Measurements from ENCODE around the gene MCM6.
"Not testable (repeated sequence)": the region's sequence is repeated elsewhere in the genome, so short reads cannot be mapped to it uniquely, and the experiment has no call there.

DNA sequence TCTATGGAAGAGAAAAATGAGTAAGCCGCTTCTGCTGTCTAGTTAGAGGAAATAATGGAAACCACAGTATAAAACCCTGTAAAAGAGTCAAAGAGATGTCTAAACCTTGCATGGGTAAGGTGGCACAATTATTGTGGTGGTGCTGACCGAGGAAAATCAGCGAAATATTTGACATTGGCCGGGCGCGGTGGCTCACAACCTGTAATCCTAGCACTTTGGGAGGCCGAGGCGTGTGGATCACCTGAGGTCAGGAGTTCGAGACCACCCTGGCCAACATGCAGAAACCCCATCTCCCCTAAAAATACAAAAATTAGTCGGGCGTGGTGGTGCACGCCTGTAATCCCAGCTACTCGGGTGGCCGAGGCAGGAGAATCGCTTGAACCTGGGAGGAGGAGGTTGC, 527 bp upstream of the MCM6 start:
- TF ChIP-seq, protein P1, sequence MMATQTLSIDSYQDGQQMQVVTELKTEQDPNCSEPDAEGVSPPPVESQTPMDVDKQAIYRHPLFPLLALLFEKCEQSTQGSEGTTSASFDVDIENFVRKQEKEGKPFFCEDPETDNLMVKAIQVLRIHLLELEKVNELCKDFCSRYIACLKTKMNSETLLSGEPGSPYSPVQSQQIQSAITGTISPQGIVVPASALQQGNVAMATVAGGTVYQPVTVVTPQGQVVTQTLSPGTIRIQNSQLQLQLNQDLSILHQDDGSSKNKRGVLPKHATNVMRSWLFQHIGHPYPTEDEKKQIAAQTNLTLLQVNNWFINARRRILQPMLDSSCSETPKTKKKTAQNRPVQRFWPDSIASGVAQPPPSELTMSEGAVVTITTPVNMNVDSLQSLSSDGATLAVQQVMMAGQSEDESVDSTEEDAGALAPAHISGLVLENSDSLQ (IDR thresholded peaks at IDR 0.05): not testable (repeated sequence)
- not testable (repeated sequence) for TF ChIP-seq FOXA1 (IDR thresholded peaks at IDR 0.05)

Data from HEK293T (cell line).